Measurements from ENCODE around the gene SEPTIN3. TPM values are rescaled to one million over a fixed set of nuclear protein-coding genes. Genes with fewer than 3 reads are reported as not detected.

The SEPTIN3 gene, protein sequence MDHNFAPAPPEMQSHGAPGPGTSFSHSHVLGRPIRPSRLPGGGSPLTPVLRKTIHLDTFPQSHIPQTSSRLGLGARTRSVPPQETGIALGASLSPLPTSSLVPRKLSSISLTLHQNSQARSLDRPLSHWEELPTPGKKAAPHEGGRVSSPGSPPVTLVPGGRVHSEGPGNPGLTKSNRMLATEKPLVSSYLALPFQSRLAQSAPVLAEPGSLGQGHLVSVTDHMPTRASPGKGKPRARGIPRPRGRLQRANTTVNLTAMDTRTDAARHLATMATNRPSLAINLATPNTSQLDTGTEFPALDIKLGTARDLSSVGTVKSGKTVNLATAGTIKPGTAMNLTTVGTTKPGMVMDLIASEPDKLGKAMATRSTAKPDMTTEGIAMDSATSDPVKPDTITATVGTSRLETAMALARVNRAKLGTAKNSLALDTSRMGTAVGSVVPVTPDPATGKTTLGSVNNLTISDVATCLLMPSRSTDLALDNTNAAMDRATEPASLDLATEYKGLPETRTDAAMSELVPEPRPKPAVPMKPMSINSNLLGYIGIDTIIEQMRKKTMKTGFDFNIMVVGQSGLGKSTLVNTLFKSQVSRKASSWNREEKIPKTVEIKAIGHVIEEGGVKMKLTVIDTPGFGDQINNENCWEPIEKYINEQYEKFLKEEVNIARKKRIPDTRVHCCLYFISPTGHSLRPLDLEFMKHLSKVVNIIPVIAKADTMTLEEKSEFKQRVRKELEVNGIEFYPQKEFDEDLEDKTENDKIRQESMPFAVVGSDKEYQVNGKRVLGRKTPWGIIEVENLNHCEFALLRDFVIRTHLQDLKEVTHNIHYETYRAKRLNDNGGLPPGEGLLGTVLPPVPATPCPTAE
- polyA plus RNA-seq (ENCODE audit: low read depth in 6 of 6) = not detected

DNA sequence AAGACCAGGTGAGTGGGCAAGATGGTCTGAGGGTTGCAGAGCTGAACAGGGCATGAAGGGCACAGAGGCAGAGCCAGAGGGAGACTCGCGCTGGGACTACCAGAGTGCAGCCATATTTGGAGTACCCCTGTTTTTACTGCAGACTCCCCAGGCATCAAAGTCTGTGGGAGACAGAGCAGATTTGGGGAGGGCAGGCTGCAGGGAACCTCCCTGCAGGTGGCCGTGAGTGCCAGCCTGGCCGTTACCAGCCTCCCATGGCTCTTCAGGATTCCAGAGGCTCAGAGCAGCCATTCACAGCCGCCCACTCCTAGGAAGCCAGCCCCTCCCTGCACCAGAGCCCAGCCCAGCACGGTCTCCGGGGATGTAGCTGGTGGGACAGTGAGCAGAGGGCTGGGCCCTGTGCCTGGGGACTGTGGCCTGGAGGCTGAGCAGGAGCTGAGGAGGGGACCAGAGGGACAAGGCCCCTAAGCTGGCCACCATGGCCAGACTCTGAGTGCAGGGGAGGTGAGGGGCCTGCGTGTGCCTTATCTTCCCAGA lies at the start of gene SEPTIN3:
SEPTIN3 (plus strand) TSS at position 334 of the 537 bp plus-strand sequence. CDS start 2,050 bp downstream, outside the sequence.
- H3K27me3 Mint-ChIP-seq = peaks cover 16 to 31% (median 28%) of the 10 kb centered on the region in 3 donors
- H3K9me3 Mint-ChIP-seq = no peaks in the 10 kb centered on the region
- peaks cover 0 to 7% (median 0%) of the 10 kb centered on the region in 3 donors for H3K4me1 Mint-ChIP-seq
- ATAC-seq (ENCODE audit: low read depth in 2 of 2) = no peak
- DNase-seq = no peak
- H3K36me3 Mint-ChIP-seq = no peaks in the 10 kb centered on the region
- peak within 1 kb of the TSS in 2 of 6 donors; percentile 4 to 15 for H3K27ac Mint-ChIP-seq
- no peak within 1 kb of the TSS for H3K4me3 Mint-ChIP-seq

DNA sequence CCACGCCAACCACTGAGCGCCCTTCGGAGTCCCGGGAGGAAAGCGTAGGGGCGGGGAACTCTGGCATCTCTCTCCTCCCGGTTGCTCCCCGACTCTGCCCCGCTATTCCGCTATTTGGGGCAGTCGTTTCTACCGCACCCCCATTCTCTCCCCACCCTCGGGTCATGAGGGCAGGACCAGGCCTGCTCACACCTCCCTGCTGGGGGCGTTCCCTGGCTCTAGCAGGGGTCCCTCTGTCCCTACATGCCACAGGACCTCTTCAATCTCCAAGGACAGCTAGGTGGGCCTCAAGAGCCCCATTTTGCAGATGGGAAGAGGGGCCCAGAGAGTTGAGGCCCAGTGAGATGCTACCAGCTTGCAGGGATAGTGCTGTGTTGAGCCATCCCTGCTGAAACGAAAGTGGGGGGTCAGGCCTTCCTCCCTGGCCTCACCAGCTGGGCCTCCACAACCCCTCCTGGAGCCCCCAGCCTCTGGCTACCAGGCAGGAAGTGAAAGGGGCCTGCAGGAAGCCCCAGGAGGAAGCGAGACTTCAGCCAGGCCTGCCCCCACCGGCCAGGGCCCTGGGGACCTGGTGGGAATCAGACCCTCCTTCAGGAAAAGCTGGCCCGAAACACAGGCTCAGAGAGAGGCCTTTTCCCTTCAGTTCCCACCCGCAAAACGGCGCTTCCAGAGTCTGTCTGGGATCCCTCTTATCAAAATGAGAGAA lies 48.8 kb upstream of the SEPTIN3 start:
- Mint-ChIP-seq H3K36me3 (peaks cover 5 to 8% of the 10 kb centered on the region in 2 donors), H3K27ac (peak overlapping the region; percentile 97 to 100 (median 99)), H3K4me3 (peak overlapping the region; percentile 79 to 98 (median 87)), H3K4me1 (peaks cover 47 to 89% (median 87%) of the 10 kb centered on the region in 3 donors), H3K9me3 (no peaks in the 10 kb centered on the region), H3K27me3 (peaks cover 0 to 11% (median 0%) of the 10 kb centered on the region in 3 donors)
- ATAC-seq (ENCODE audit: low read depth in 2 of 2) = peak; percentile 10 to 15
- DNase-seq = peak; percentile 81

DNA sequence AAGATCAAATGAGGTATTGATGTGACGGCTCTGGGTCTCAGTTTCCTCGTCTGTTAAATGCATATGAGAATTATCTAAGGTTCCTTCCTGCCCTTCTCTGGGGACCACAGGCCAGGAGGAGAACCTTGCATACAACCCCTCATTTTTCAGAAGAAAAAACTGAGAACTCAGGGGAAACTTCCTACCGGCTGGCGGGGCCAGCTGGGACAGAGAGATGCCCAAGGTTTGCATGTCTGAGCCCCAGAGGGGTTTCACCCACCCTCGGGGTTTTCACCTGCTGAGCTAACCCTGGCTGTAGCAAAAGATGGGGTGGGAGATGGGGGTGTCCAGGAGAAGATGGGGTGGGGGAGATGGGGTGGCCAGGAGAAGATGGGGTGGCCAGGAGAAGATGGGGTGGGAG lies 46.9 kb upstream of the SEPTIN3 start:
- H3K4me1 Mint-ChIP-seq = peaks cover 37 to 82% (median 78%) of the 10 kb centered on the region in 3 donors

DNA sequence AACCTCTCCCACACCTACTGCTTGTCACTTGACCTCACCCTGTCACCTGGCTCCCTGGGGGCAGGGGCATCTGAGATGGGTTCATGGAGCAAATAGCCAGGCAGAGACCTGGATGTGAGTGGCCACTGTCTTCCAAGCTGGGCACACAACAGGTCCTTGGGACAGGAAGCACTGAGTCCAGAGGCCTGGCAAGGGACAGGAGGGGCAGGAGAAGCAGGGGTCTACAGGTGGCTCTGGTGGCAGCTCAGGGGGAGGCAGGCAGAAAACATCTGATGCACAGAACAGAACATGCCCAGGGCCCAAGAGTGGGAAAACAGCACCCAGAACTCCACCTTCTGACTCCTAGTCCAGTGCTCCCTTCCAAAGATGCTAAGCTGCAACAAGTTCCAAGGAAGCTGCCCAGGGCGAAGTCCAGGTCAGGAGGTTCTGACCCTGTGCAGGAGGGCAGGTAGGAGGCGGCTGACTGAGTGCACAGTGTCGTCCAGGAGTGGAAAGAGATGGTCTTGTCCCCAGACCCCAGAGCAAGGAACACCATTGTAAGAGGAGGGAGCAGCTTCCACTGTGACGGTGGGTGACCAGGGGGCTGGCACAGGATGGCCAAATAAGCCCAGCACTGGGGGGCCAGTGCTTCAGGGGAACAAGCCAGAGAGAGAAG lies 46.2 kb upstream of the SEPTIN3 start:
- DNase-seq (no peak), ATAC-seq (ENCODE audit: low read depth in 2 of 2) (no peak)
- Mint-ChIP-seq H3K27ac (peak overlapping the region; percentile 97 to 100 (median 99)), H3K27me3 (no peaks in the 10 kb centered on the region), H3K9me3 (no peaks in the 10 kb centered on the region), H3K4me1 (peaks cover 38 to 82% (median 78%) of the 10 kb centered on the region in 3 donors), H3K36me3 (peaks cover 5 to 15% of the 10 kb centered on the region in 2 donors), H3K4me3 (peak overlapping the region; percentile 68 to 98 (median 96))

More for the DNA sequence above, 46.9 kb upstream of the SEPTIN3 start:
- no peak for DNase-seq
- Mint-ChIP-seq H3K36me3 (peaks cover 5 to 15% of the 10 kb centered on the region in 2 donors), H3K27ac (peak overlapping the region; percentile 97 to 100 (median 99)), H3K4me3 (peak overlapping the region; percentile 54 to 98 (median 82)), H3K9me3 (no peaks in the 10 kb centered on the region), H3K27me3 (no peaks in the 10 kb centered on the region)
- no peak for ATAC-seq (ENCODE audit: low read depth in 2 of 2)

DNA sequence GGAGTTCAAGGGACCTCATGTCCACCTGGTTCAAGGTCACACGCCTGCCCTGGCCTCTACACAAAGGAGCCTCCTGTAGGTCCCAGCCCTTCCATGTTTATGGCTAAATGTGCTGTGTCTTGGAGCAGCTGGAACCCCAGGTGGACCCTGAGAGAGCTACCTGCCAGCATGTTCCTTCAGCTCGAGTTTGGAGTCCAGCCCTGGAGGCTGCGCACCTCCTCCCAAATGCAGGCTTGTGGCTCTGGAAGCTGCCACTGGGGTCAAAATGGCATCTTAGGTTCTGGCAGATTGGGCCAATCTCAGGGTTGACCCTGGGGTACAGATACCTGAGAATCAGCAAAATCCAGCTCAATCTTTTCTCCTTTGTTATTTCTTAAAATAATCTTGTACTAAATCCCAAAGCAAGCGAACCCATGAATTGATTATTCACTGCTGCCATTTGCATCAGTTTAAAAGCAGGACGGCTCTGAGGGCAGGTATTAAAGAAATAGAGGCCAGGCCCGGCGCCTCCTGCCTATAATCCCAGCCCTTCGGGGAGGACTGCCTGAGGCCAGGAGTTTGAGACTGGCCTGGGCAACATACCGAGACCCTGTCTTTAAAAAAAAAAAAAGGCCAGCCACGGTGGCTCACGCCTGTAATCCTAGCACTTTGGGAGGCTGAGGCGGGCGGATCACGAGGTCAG lies 45.5 kb upstream of the SEPTIN3 start:
- peak overlapping the region; percentile 89 to 98 (median 96) for H3K4me3 Mint-ChIP-seq
- ATAC-seq (ENCODE audit: low read depth in 2 of 2) = no peak
- peak overlapping the region; percentile 96 to 100 (median 99) for H3K27ac Mint-ChIP-seq
- no peaks in the 10 kb centered on the region for H3K9me3 Mint-ChIP-seq
- peaks cover 5 to 15% of the 10 kb centered on the region in 2 donors for H3K36me3 Mint-ChIP-seq
- peaks cover 41 to 82% (median 78%) of the 10 kb centered on the region in 3 donors for H3K4me1 Mint-ChIP-seq
- no peaks in the 10 kb centered on the region for H3K27me3 Mint-ChIP-seq
- no peak for DNase-seq

DNA sequence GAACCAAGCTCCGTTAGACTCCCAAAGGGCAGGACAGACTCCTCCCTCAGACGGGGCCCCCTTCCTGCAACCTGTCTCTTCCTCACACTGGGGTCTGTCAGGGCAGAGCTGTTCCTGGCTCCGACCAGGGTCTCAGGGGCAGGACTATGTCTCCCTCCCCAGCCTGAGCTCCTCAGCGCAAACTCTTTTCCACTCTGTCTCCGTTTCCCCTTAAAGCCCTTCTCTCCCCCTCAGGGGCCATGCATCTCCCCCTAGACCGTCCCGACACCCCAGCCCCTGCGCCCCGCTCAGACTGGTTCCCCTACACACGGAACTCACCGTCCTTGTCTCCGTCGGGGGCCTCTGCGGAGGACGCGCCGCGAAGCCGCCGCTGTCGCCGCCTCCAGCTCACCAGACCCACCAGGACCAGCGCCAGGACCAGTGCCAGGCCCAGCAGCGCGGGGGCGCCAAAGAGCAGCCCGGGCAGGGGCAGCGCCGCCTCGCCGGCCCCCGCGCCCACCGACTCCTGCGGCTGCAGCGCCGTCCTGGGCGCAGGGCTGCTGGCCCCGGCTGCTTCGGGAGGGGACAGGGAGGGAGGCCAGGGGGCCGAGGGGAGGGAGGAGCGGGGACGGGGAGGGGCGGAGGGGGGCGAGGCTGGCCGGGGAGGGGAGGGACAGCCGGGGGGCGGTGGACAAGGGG lies 43.3 kb upstream of the SEPTIN3 start:
- peaks cover 44 to 83% (median 75%) of the 10 kb centered on the region in 3 donors for H3K4me1 Mint-ChIP-seq
- peak overlapping the region; percentile 89 to 98 (median 96) for H3K4me3 Mint-ChIP-seq
- peak; percentile 89 for DNase-seq
- ATAC-seq (ENCODE audit: low read depth in 2 of 2) = peak; percentile 45 to 50
- H3K36me3 Mint-ChIP-seq = peaks cover 5 to 15% of the 10 kb centered on the region in 2 donors
- no peaks in the 10 kb centered on the region for H3K9me3 Mint-ChIP-seq
- peak overlapping the region; percentile 98 to 100 (median 99) for H3K27ac Mint-ChIP-seq
- H3K27me3 Mint-ChIP-seq = no peaks in the 10 kb centered on the region

DNA sequence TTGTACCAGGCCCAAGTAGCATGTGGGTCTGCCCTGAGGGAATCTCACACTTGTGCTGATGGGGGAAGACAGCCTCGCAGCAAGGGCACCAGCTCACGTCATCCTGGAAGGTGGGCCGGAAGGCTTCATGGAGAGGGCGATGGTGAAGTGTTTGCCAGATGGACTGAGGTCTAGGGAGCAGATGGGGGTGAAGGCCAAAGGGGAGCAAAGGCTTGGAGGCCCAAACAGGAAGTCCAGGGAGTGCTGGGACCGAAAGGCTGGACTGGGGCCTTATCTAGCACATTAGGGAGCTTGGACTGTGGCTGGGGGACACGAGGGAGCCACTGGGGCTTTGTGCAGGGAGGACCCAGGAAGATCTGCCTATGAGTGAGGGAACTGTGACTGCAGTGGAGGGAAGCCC lies 41.4 kb upstream of the SEPTIN3 start:
- ATAC-seq (ENCODE audit: low read depth in 2 of 2) = no peak
- Mint-ChIP-seq H3K27ac (peak overlapping the region; percentile 99 to 100 (median 99)), H3K9me3 (no peaks in the 10 kb centered on the region), H3K27me3 (no peaks in the 10 kb centered on the region), H3K4me3 (peak overlapping the region; percentile 73 to 94 (median 89)), H3K36me3 (peaks cover 5 to 15% of the 10 kb centered on the region in 2 donors), H3K4me1 (peaks cover 53 to 80% (median 73%) of the 10 kb centered on the region in 3 donors)
- DNase-seq = no peak

DNA sequence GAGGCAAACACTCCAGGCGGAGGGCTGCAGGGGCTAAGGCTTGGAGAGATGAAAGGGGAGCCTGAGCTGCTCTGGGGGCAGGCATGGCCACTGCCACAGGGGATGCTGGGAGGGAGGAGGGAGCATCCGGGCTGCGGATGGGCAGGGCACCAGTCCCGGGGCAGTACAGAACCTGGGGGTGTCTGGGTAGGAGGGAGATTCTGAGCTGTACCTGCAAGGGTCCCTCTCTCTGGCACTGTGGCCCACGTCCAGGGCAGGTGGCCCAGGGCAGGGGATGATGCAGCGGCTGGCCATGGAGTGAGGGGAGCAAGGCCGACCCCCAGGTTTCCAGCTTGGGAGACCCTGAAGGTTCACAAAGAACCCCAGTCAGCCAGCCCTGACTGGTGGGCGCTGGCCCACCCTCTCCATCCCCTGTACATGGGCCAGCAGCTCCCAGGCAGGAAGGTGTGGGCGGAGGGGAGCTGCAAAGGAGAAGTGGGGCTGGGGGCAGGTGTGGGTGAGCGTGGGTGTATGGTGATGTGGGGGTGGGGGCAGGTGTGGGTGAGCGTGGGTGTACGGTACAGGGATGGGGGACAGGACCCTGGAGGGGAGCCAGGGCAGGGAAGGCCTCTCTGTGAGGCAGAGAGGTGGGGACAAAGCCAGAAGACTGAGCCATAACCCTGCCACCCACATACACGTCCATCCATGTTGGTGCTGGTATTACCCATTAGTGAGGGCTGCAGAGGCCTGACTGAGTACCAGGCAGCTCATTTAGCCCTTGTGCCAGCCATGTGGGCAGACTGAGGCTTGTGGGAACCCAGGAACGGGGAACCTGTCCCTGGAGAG lies 40.4 kb upstream of the SEPTIN3 start:
- DNase-seq = peak; percentile 85
- peaks cover 54 to 79% (median 71%) of the 10 kb centered on the region in 3 donors for H3K4me1 Mint-ChIP-seq
- peak overlapping the region; percentile 99 to 100 (median 99) for H3K27ac Mint-ChIP-seq
- peak overlapping the region; percentile 73 to 94 (median 89) for H3K4me3 Mint-ChIP-seq
- ATAC-seq (ENCODE audit: low read depth in 2 of 2) = peak; percentile 17 to 22
- no peaks in the 10 kb centered on the region for H3K9me3 Mint-ChIP-seq
- no peaks in the 10 kb centered on the region for H3K27me3 Mint-ChIP-seq
- peaks cover 5 to 15% of the 10 kb centered on the region in 2 donors for H3K36me3 Mint-ChIP-seq

DNA sequence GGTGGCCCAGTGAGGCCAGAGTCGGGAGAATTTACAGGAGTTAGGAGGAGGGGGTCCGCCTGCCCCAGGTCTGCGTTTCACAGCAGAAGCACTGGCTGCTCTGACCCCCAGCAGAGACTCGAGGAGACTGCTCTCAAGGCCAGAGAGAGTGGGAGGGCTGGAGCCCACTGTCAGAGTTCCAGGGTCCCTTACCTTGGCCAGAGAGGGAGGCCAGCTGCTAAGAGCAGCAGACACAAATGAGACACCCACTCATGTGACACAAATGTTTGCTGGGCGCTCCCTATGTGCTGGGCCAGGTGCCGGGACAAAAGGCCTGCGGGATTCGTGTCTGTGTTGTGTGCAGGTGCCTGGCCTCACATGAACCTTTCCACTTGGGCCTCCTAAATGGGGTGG lies 39.8 kb upstream of the SEPTIN3 start:
- Mint-ChIP-seq H3K27ac (peak overlapping the region; percentile 99 to 100 (median 99)), H3K9me3 (no peaks in the 10 kb centered on the region), H3K36me3 (peaks cover 5 to 15% of the 10 kb centered on the region in 2 donors), H3K4me1 (peaks cover 56 to 79% (median 74%) of the 10 kb centered on the region in 3 donors), H3K27me3 (no peaks in the 10 kb centered on the region), H3K4me3 (peak overlapping the region; percentile 73 to 94 (median 89))
- ATAC-seq (ENCODE audit: low read depth in 2 of 2) = no peak
- DNase-seq = no peak

DNA sequence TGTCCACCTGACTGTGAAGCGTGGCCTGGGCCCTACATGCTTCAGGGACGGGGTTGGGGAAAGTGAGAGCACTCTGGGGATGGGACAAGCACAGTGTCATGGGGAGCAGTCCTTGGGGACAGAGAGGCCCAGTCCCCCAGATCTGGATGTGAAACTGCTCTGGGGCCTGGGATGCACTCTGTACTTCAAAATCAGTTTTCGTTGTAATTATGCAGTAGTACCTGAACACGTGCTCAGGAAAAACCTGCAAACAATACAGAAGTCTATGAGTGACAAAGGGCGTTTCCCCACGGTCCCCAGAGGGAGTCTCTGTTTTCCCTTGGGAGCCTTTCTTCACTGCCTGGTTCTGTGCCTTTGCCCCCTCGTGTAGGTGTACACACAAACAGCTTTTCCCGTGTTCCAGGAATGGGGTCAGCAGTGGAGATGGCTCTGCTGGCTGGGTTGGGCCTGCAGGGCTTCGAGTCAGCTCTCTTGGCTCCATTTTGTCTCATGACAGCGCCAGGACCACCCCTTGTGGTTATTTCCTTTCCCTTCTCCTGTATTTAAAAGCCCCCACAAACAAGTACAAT lies 37.5 kb upstream of the SEPTIN3 start:
- H3K27me3 Mint-ChIP-seq = no peaks in the 10 kb centered on the region
- DNase-seq (peak; percentile 77), ATAC-seq (ENCODE audit: low read depth in 2 of 2) (peak; percentile 10 to 11)
- peak overlapping the region; percentile 97 to 100 (median 98) for H3K27ac Mint-ChIP-seq
- H3K9me3 Mint-ChIP-seq = no peaks in the 10 kb centered on the region
- H3K4me3 Mint-ChIP-seq = peak overlapping the region; percentile 55 to 87 (median 76)
- H3K36me3 Mint-ChIP-seq = no peaks in the 10 kb centered on the region
- peaks cover 67 to 95% (median 84%) of the 10 kb centered on the region in 3 donors for H3K4me1 Mint-ChIP-seq

Measured in naive B cell (primary cell).